ENCODE data around the gene CREM.

CREM gene

GRCh38 chr10:35133586-35133985 lies 6.9 kb downstream of the CREM start:
- no peak for DNase-seq (ENCODE audit: low read depth in 1 of 2, low spot score in 1 of 2)

GRCh38 chr10:35135861-35136260 lies 9.2 kb downstream of the CREM start:
- DNase-seq (ENCODE audit: low read depth in 1 of 2, low spot score in 1 of 2) = no peak

- no peak for DNase-seq (ENCODE audit: low read depth in 1 of 2, low spot score in 1 of 2)
Observed at GRCh38 chr10:35136263-35136815, 9.7 kb downstream of the CREM start.

- no peak for DNase-seq (ENCODE audit: low read depth in 1 of 2, low spot score in 1 of 2)
Observed at GRCh38 chr10:35140126-35140525, 13.5 kb downstream of the CREM start.

GRCh38 chr10:35140727-35141126 lies 14.1 kb downstream of the CREM start:
- DNase-seq (ENCODE audit: low read depth in 1 of 2, low spot score in 1 of 2) = no peak

- DNase-seq (ENCODE audit: low read depth in 1 of 2, low spot score in 1 of 2) = no peak
Observed at GRCh38 chr10:35150308-35150707, 23.7 kb downstream of the CREM start.

GRCh38 chr10:35152992-35153391 lies 26.3 kb downstream of the CREM start:
- no peak for DNase-seq (ENCODE audit: low read depth in 1 of 2, low spot score in 1 of 2)

- DNase-seq (ENCODE audit: low read depth in 1 of 2, low spot score in 1 of 2) = no peak
Observed at GRCh38 chr10:35153716-35154115, 27.1 kb downstream of the CREM start.

GRCh38 chr10:35160743-35161142 lies 34.1 kb downstream of the CREM start:
- no peak for DNase-seq (ENCODE audit: low read depth in 1 of 2, low spot score in 1 of 2)

GRCh38 chr10:35161906-35162305 lies 35.3 kb downstream of the CREM start:
- no peak for DNase-seq (ENCODE audit: low read depth in 1 of 2, low spot score in 1 of 2)

GRCh38 chr10:35165136-35165535 lies 38.5 kb downstream of the CREM start:
- no peak for DNase-seq (ENCODE audit: low read depth in 1 of 2, low spot score in 1 of 2)

- no peak for DNase-seq (ENCODE audit: low read depth in 1 of 2, low spot score in 1 of 2)
Observed at GRCh38 chr10:35165811-35166210, 39.2 kb downstream of the CREM start.

- DNase-seq (ENCODE audit: low read depth in 1 of 2, low spot score in 1 of 2) = no peak
Observed at GRCh38 chr10:35166607-35167006, 40.0 kb downstream of the CREM start.

- no peak for DNase-seq (ENCODE audit: low read depth in 1 of 2, low spot score in 1 of 2)
Observed at GRCh38 chr10:35167342-35167741, 40.7 kb downstream of the CREM start.

- DNase-seq (ENCODE audit: low read depth in 1 of 2, low spot score in 1 of 2) = no peak
Observed at GRCh38 chr10:35172146-35172545, 45.5 kb downstream of the CREM start.

GRCh38 chr10:35172574-35172973 lies 45.9 kb downstream of the CREM start:
- DNase-seq (ENCODE audit: low read depth in 1 of 2, low spot score in 1 of 2) = no peak

- DNase-seq (ENCODE audit: low read depth in 1 of 2, low spot score in 1 of 2) = no peak
Observed at GRCh38 chr10:35178331-35178730, 51.7 kb downstream of the CREM start.

GRCh38 chr10:35182631-35183510 lies 56.2 kb downstream of the CREM start:
- no peak for DNase-seq (ENCODE audit: low read depth in 1 of 2, low spot score in 1 of 2)

GRCh38 chr10:35184527-35185171 lies 58.0 kb downstream of the CREM start:
- no peak for DNase-seq (ENCODE audit: low read depth in 1 of 2, low spot score in 1 of 2)

- no peak for DNase-seq (ENCODE audit: low read depth in 1 of 2, low spot score in 1 of 2)
Observed at GRCh38 chr10:35185260-35186034, 58.8 kb downstream of the CREM start.

- no peak for DNase-seq (ENCODE audit: low read depth in 1 of 2, low spot score in 1 of 2)
Observed at GRCh38 chr10:35188954-35189353, 62.3 kb downstream of the CREM start.

GRCh38 chr10:35191523-35191922 lies 64.9 kb downstream of the CREM start:
- DNase-seq (ENCODE audit: low read depth in 1 of 2, low spot score in 1 of 2) = no peak
